ENCODE results near the gene S100A7. TPM values are rescaled to one million over a fixed set of nuclear protein-coding genes. Genes with fewer than 3 reads are reported as not detected.
"Not testable (repeated sequence)": the region's sequence is repeated elsewhere in the genome, so short reads cannot be mapped to it uniquely, and the experiment has no call there.

S100A7 gene
- polyA plus RNA-seq, 3 donors: not detected

GRCh38 chr1:153415850-153416570 is 44.4 kb downstream of the S100A7 start, which contains the start of gene S100A7A:
Gene S100A7A (plus strand): TSS chr1:153416520. CDS start chr1:153418083, 1,563 bp downstream.
- no peak within 1 kb of the TSS for H3K9ac ChIP-seq (ENCODE audit: insufficient read depth, low read length, poor library complexity, severe bottlenecking)
- DNase-seq: no peak
- no peak within 1 kb of the TSS for H3K27ac Mint-ChIP-seq
- H3K9me3 Mint-ChIP-seq: peaks cover 0 to 9% (median 6%) of the 10 kb centered on the region in 7 donors
- no peak within 1 kb of the TSS for H3K4me3 Mint-ChIP-seq
- no peaks in the 10 kb centered on the region for H3K9me3 ChIP-seq (replicated peaks in 1 of 2; ENCODE audit: control insufficient read depth in 1 of 2, insufficient read depth in 1 of 2, low read length in 2 of 2)
- peaks cover 20 to 25% (median 23%) of the 10 kb centered on the region in 3 donors for H3K27me3 Mint-ChIP-seq (ENCODE audit: low read depth in 3 of 3)
- no peak within 1 kb of the TSS for H2AFZ ChIP-seq (ENCODE audit: insufficient read depth, low read depth, low read length, poor library complexity, severe bottlenecking)
- no peaks in the 10 kb centered on the region for H3K36me3 ChIP-seq (replicated peaks in 1 of 2; ENCODE audit: control insufficient read depth in 1 of 2, insufficient read depth in 2 of 2, low read length in 2 of 2)
- intact Hi-C loops (cut with micrococcal nuclease): loop anchor here in 1 of 2 donors (10.0 kb wide), 1 partner anchor 79 kb away; no protein-coding TSS in a partner anchor
- H4K20me1 ChIP-seq (ENCODE audit: insufficient read depth, low read length): no peaks in the 10 kb centered on the region
- peaks cover 16% of the 10 kb centered on the region for H3K4me1 Mint-ChIP-seq
- peaks cover 0 to 3% of the 10 kb centered on the region in 2 donors for H3K27me3 ChIP-seq (ENCODE audit: control insufficient read depth in 2 of 2, insufficient read depth in 2 of 2, low read length in 2 of 2)
- H3K4me1 ChIP-seq (ENCODE audit: control insufficient read depth in 1 of 2, insufficient read depth in 2 of 2, low read length in 2 of 2): peaks cover 0 to 15% of the 10 kb centered on the region in 2 donors
- WGBS (ENCODE audit: insufficient coverage): 89% methylated on average over 4 of the region's 6 CpGs
- H3K27ac ChIP-seq (ENCODE audit: low read depth in 1 of 2, low read length in 2 of 2): no peak within 1 kb of the TSS
- H3K36me3 Mint-ChIP-seq: no peaks in the 10 kb centered on the region
- H3K79me2 ChIP-seq (ENCODE audit: insufficient read depth, low read length): no peaks in the 10 kb centered on the region
- TF ChIP-seq CTCF (IDR thresholded peaks at IDR 0.05): no peak
- no peak within 1 kb of the TSS for H3K4me2 ChIP-seq (replicated peaks; ENCODE audit: extremely low read depth, low read length, poor library complexity, severe bottlenecking)
- H3K4me3 ChIP-seq (replicated peaks in 1 of 3; ENCODE audit: low read depth in 2 of 3, low read length in 3 of 3): no peak within 1 kb of the TSS

GRCh38 chr1:153413961-153414360 is 46.5 kb downstream of the S100A7 start:
- not testable (repeated sequence) for H3K9ac ChIP-seq (ENCODE audit: insufficient read depth, low read length, poor library complexity, severe bottlenecking); H3K9me3 ChIP-seq (replicated peaks in 1 of 2; ENCODE audit: control insufficient read depth in 1 of 2, insufficient read depth in 1 of 2, low read length in 2 of 2); H3K9me3 Mint-ChIP-seq; H2AFZ ChIP-seq (ENCODE audit: insufficient read depth, low read depth, low read length, poor library complexity, severe bottlenecking); H3K27ac Mint-ChIP-seq; H4K20me1 ChIP-seq (ENCODE audit: insufficient read depth, low read length); H3K4me3 Mint-ChIP-seq; H3K4me2 ChIP-seq (replicated peaks; ENCODE audit: extremely low read depth, low read length, poor library complexity, severe bottlenecking); H3K36me3 ChIP-seq (replicated peaks in 1 of 2; ENCODE audit: control insufficient read depth in 1 of 2, insufficient read depth in 2 of 2, low read length in 2 of 2); H3K27ac ChIP-seq (ENCODE audit: low read depth in 1 of 2, low read length in 2 of 2); H3K27me3 ChIP-seq (ENCODE audit: control insufficient read depth in 2 of 2, insufficient read depth in 2 of 2, low read length in 2 of 2); H3K79me2 ChIP-seq (ENCODE audit: insufficient read depth, low read length); H3K36me3 Mint-ChIP-seq; H3K4me3 ChIP-seq (replicated peaks in 1 of 3; ENCODE audit: low read depth in 2 of 3, low read length in 3 of 3)
- peaks cover 16% of the 10 kb centered on the region for H3K4me1 Mint-ChIP-seq
- DNase-seq: peak in 2 of 3 donors; percentile 18 to 25
- intact Hi-C loops (cut with micrococcal nuclease): loop anchor here in 1 of 2 donors (10.0 kb wide), 1 partner anchor 81 kb away; no protein-coding TSS in a partner anchor
- peaks cover 0 to 15% of the 10 kb centered on the region in 2 donors for H3K4me1 ChIP-seq (ENCODE audit: control insufficient read depth in 1 of 2, insufficient read depth in 2 of 2, low read length in 2 of 2)
- peaks cover 23 to 29% (median 28%) of the 10 kb centered on the region in 3 donors for H3K27me3 Mint-ChIP-seq (ENCODE audit: low read depth in 3 of 3)

Other genes starting within 250 kb of the S100A7 start
- not detected for gene PRR9, start 243.1 kb downstream of the S100A7 start, polyA plus RNA-seq
- gene LORICRIN, start 201.0 kb downstream of the S100A7 start, polyA plus RNA-seq: not detected
- not detected for gene PGLYRP3, start 147.7 kb downstream of the S100A7 start, polyA plus RNA-seq
- gene PGLYRP4, start 111.8 kb downstream of the S100A7 start, polyA plus RNA-seq: not detected
- over 10,000 TPM; 20,498 to 43,602 (median 40,800) TPM for gene S100A9, start 102.8 kb downstream of the S100A7 start, polyA plus RNA-seq
- 1,000 to 10,000 TPM; 1,275 to 2,834 (median 2,543) TPM for gene S100A12, start 85.0 kb downstream of the S100A7 start, polyA plus RNA-seq
- over 10,000 TPM in 2 of 3 donors, 1,000 to 10,000 TPM in 1; 4,193 to 30,135 (median 27,689) TPM for gene S100A8, start 69.6 kb downstream of the S100A7 start, polyA plus RNA-seq
- gene S100A7A, start 44.1 kb downstream of the S100A7 start, polyA plus RNA-seq: not detected
- gene S100A6, start 75.3 kb upstream of the S100A7 start, polyA plus RNA-seq: 1,000 to 10,000 TPM; 1,242 to 5,004 (median 4,414) TPM
- gene S100A5, start 80.3 kb upstream of the S100A7 start, polyA plus RNA-seq: 1 to 10 TPM in 2 of 3 donors, not detected in 1; 1.4 to 2.1 TPM
- 1,000 to 10,000 TPM; 4,538 to 7,344 (median 6,092) TPM for gene S100A4, start 85.2 kb upstream of the S100A7 start, polyA plus RNA-seq
- gene S100A3, start 88.6 kb upstream of the S100A7 start, polyA plus RNA-seq: under 1 TPM in 2 of 3 donors, not detected in 1; 0.31 to 0.54 TPM
- gene S100A2, start 105.2 kb upstream of the S100A7 start, polyA plus RNA-seq: under 1 TPM in 1 of 3 donors, not detected in 2; 0.32 TPM
- gene S100A16, start 152.5 kb upstream of the S100A7 start, polyA plus RNA-seq: not detected
- under 1 TPM in 1 of 3 donors, not detected in 2; 0.08 TPM for gene S100A14, start 155.7 kb upstream of the S100A7 start, polyA plus RNA-seq
- 10 to 100 TPM in 1 of 3 donors, 1 to 10 TPM in 2; 2.5 to 13.9 (median 2.6) TPM for gene S100A13, start 166.9 kb upstream of the S100A7 start, polyA plus RNA-seq
- not detected for gene S100A1, start 167.8 kb upstream of the S100A7 start, polyA plus RNA-seq
- gene CHTOP, start 173.4 kb upstream of the S100A7 start, polyA plus RNA-seq: 10 to 100 TPM; 28.1 to 56.2 (median 38.2) TPM
- gene SNAPIN, start 198.1 kb upstream of the S100A7 start, polyA plus RNA-seq: 100 to 1,000 TPM in 2 of 3 donors, 10 to 100 TPM in 1; 30.7 to 141 (median 135) TPM
- 100 to 1,000 TPM; 103 to 118 (median 115) TPM for gene ILF2, start 210.3 kb upstream of the S100A7 start, polyA plus RNA-seq
- gene NPR1, start 218.0 kb upstream of the S100A7 start, polyA plus RNA-seq: not detected

Measured in CD14-positive monocyte (primary cell).